ENCODE measurements around the gene NEURL1B.
A peak's percentile ranks its signal among the peaks of the same experiment; 100 is the strongest.

- no peak for TF ChIP-seq HDAC2 (IDR thresholded peaks at IDR 0.05)
- no peak for TF ChIP-seq POLR2AphosphoS5 (IDR thresholded peaks at IDR 0.05; ENCODE audit: low read length)
- TF ChIP-seq FOXM1 (IDR thresholded peaks at IDR 0.05; ENCODE audit: low read depth, low read length): no peak
- no peak for TF ChIP-seq ETV6 (conservative IDR thresholded peaks at IDR 0.05 in 1 of 2, IDR thresholded peaks at IDR 0.05 in 1 of 2; ENCODE audit: borderline replicate concordance in 1 of 2, low read depth in 1 of 2)
- peak; percentile 66 to 95 (median 88) for TF ChIP-seq CTCF (IDR thresholded peaks at IDR 0.05 in 2 of 3, conservative IDR thresholded peaks at IDR 0.05 in 1 of 3; ENCODE audit: control insufficient read depth in 2 of 3, extremely low read depth in 1 of 3, insufficient read depth in 1 of 3, low read depth in 3 of 3, low read length in 3 of 3)
- no peak for TF ChIP-seq PAX5 (IDR thresholded peaks at IDR 0.05; ENCODE audit: borderline replicate concordance, low read depth, low read length)
- no peak for TF ChIP-seq CBX3 (IDR thresholded peaks at IDR 0.05; ENCODE audit: borderline replicate concordance, low read depth)
Measured at GRCh38 chr5:172714491-172715420, 73.7 kb downstream of the NEURL1B start.
